Fibroblast of lung (primary cell): Measurements from ENCODE around the gene AKAP12. TPM values are rescaled to one million over a fixed set of nuclear protein-coding genes. Genes with fewer than 3 reads are reported as not detected.

Experiments used
- DNase-seq, 2 donors: peaks; one replicate each; pipeline versions ENCODE4 v3.0.0 to v3.0.0-alpha.2; 2010; ENCODE audit warnings: low read depth in 2 of 2
- H2AFZ ChIP-seq: 2 replicates; pipeline ENCODE4 v1.5.1; 2012; ENCODE audit warnings: low read length, control low read depth, inconsistent platforms
- H3K27ac ChIP-seq: 2 replicates; pipeline ENCODE4 v1.5.1; 2011; ENCODE audit warnings: low read length, control low read depth; ENCODE audit not compliant: insufficient read depth
- H3K27me3 ChIP-seq: 2 replicates; pipeline ENCODE4 v1.5.1; 2011; ENCODE audit warnings: mild to moderate bottlenecking, low read length; ENCODE audit not compliant: control insufficient read depth, insufficient read depth
- H3K36me3 ChIP-seq: 2 replicates; pipeline ENCODE4 v1.5.1; 2011; ENCODE audit warnings: low read length; ENCODE audit not compliant: control insufficient read depth, insufficient read depth
- H3K4me1 ChIP-seq: 2 replicates; pipeline ENCODE4 v1.5.1; 2011; ENCODE audit warnings: low read length; ENCODE audit not compliant: control insufficient read depth, insufficient read depth; ENCODE audit errors: extremely low read depth
- H3K4me2 ChIP-seq: 2 replicates; pipeline ENCODE4 v1.5.1; 2011; ENCODE audit warnings: low read length, control low read depth; ENCODE audit not compliant: insufficient read depth; ENCODE audit errors: extremely low read depth
- H3K4me3 ChIP-seq, 4 experiments: fragments of 200-600 bp in 1 of 4; sonication (generic) in 1 of 4; replicated peaks in 1 of 4; 2 replicates each; pipeline ENCODE4 v1.5.1; 2011 to 2016; ENCODE audit warnings: low read length in 4 of 4, low read depth in 3 of 4, mild to moderate bottlenecking in 3 of 4, control low read depth in 2 of 4, inconsistent platforms in 1 of 4, mixed read lengths in 1 of 4; ENCODE audit not compliant: insufficient read depth in 1 of 4; ENCODE audit errors: control extremely low read depth in 1 of 4
- H3K79me2 ChIP-seq: 2 replicates; pipeline ENCODE4 v1.5.1; 2012; ENCODE audit warnings: mild to moderate bottlenecking, low read length, inconsistent platforms; ENCODE audit not compliant: control insufficient read depth, insufficient read depth
- H3K9ac ChIP-seq: 2 replicates; pipeline ENCODE4 v1.5.1; 2011; ENCODE audit warnings: mild to moderate bottlenecking, low read length, control low read depth; ENCODE audit not compliant: insufficient read depth
- H3K9me3 ChIP-seq: 2 replicates; pipeline ENCODE4 v1.5.1; 2012; ENCODE audit warnings: low read depth, low read length; ENCODE audit not compliant: control insufficient read depth, insufficient read depth
- H4K20me1 ChIP-seq: 2 replicates; pipeline ENCODE4 v1.5.1; 2011; ENCODE audit warnings: low read length; ENCODE audit not compliant: control insufficient read depth, insufficient read depth; ENCODE audit errors: extremely low read depth
- CTCF ChIP-seq, 2 donors: IDR thresholded peaks in 1 of 2; conservative IDR thresholded peaks in 1 of 2; 1 replicate in 1 of 2; 2 replicates in 1 of 2; pipeline ENCODE4 v1.5.1; 2011 to 2012; ENCODE audit warnings: low read length in 2 of 2, control low read depth in 1 of 2, inconsistent platforms in 1 of 2, low read depth in 1 of 2, mild to moderate bottlenecking in 1 of 2
- EZH2 ChIP-seq: IDR thresholded peaks from 2 replicates; pipeline ENCODE4 v1.5.1; 2012; ENCODE audit warnings: low read length, control low read depth, mild to moderate bottlenecking; ENCODE audit errors: missing control alignments
- polyA plus RNA-seq, 2 donors: library from polyadenylated mRNA; depleted of rRNA in 1 of 2; stranded (reverse) in 1 of 2; unstranded in 1 of 2; fragments of >200 nt; gene quantifications; 2 replicates each; pipeline ENCODE4 v1.2.1, GENCODE V29; 2011 to 2012; ENCODE audit warnings: missing spikeins in 1 of 2
- total RNA-seq: library from RNA; depleted of rRNA; stranded (reverse); fragments of >200 nt; gene quantifications from 2 replicates; pipeline ENCODE4 v1.2.1, GENCODE V29; 2014

AKAP12 gene
- total and polyA plus RNA-seq, 2 donors (not counting 1 experiment from before 2014, with no cell fraction given) = 68.5 to 133 TPM

GRCh38 chr6:151263035-151263434, 23.3 kb downstream of the AKAP12 start:
- Histone ChIP-seq H3K79me2 (no peaks in the 10 kb centered on the region), H3K9ac (no peak overlapping the region), H3K27ac (no peak overlapping the region), H3K9me3 (no peaks in the 10 kb centered on the region), H3K4me1 (no peaks in the 10 kb centered on the region), H3K36me3 (no peaks in the 10 kb centered on the region), H3K4me2 (no peak overlapping the region), H2AFZ (no peak overlapping the region), H3K4me3 (no peak overlapping the region), H4K20me1 (no peaks in the 10 kb centered on the region), H3K27me3 (no peaks in the 10 kb centered on the region)
- TF ChIP-seq CTCF (conservative IDR thresholded peaks at IDR 0.05 in 1 of 2, IDR thresholded peaks at IDR 0.05 in 1 of 2; ENCODE audit: low read depth in 1 of 2, low read length in 2 of 2) (no peak), EZH2 (no peak)
- DNase-seq = no peak

- Histone ChIP-seq H3K9ac (no peak overlapping the region), H2AFZ (no peak overlapping the region), H3K4me1 (no peaks in the 10 kb centered on the region), H3K4me3 (no peak overlapping the region), H3K79me2 (no peaks in the 10 kb centered on the region), H3K27ac (no peak overlapping the region), H3K36me3 (no peaks in the 10 kb centered on the region), H3K4me2 (no peak overlapping the region), H3K9me3 (no peaks in the 10 kb centered on the region), H4K20me1 (no peaks in the 10 kb centered on the region), H3K27me3 (no peaks in the 10 kb centered on the region)
- TF ChIP-seq EZH2 (no peak), CTCF (conservative IDR thresholded peaks at IDR 0.05 in 1 of 2, IDR thresholded peaks at IDR 0.05 in 1 of 2; ENCODE audit: low read depth in 1 of 2, low read length in 2 of 2) (no peak)
- peak; percentile 34 to 69 for DNase-seq
Observed at GRCh38 chr6:151263967-151264366, 24.2 kb downstream of the AKAP12 start.

- no peak overlapping the region for H3K4me2 ChIP-seq
- no peak overlapping the region for H3K4me3 ChIP-seq
Observed at GRCh38 chr6:151265282-151265681, 25.5 kb downstream of the AKAP12 start.

More at GRCh38 chr6:151265282-151265681, 25.5 kb downstream of the AKAP12 start:
- DNase-seq = no peak
- H3K9me3 ChIP-seq = no peaks in the 10 kb centered on the region
- H3K27ac ChIP-seq = no peak overlapping the region
- H3K4me1 ChIP-seq = peaks cover 5% of the 10 kb centered on the region
- no peaks in the 10 kb centered on the region for H3K27me3 ChIP-seq
- H3K36me3 ChIP-seq = no peaks in the 10 kb centered on the region
- TF ChIP-seq CTCF (conservative IDR thresholded peaks at IDR 0.05 in 1 of 2, IDR thresholded peaks at IDR 0.05 in 1 of 2; ENCODE audit: low read depth in 1 of 2, low read length in 2 of 2) (no peak), EZH2 (no peak)
- H3K9ac ChIP-seq = no peak overlapping the region
- no peaks in the 10 kb centered on the region for H4K20me1 ChIP-seq
- no peaks in the 10 kb centered on the region for H3K79me2 ChIP-seq
- H2AFZ ChIP-seq = no peak overlapping the region
